ENCODE results near the gene PEX12.

- no peak for TF ChIP-seq POLR2AphosphoS5 (IDR thresholded peaks at IDR 0.05; ENCODE audit: borderline replicate concordance, low read depth, low read length)
- no peak for TF ChIP-seq EZH2 (IDR thresholded peaks at IDR 0.05)
These were observed 9.0 kb downstream of the PEX12 start for GRCh38 chr17:35569405-35569804.
